Fibroblast of villous mesenchyme (primary cell): Measurements from ENCODE around the gene CREB5. TPM values are rescaled to one million over a fixed set of nuclear protein-coding genes. Genes with fewer than 3 reads are reported as not detected.

ENCODE experiments used
- DNase-seq: peaks from one replicate; pipeline ENCODE4 v3.0.0-alpha.2; 2010; ENCODE audit warnings: low read depth
- H3K4me3 ChIP-seq: 2 replicates; pipeline ENCODE4 v1.5.1; 2011; ENCODE audit warnings: low read depth, mild to moderate bottlenecking, low read length
- CTCF ChIP-seq: IDR thresholded peaks from 2 replicates; pipeline ENCODE4 v1.5.1; 2012; ENCODE audit warnings: low read depth, mild to moderate bottlenecking, low read length; ENCODE audit not compliant: insufficient read depth
- total RNA-seq: library from RNA; depleted of rRNA; stranded (reverse); fragments of >200 nt; gene quantifications from 2 replicates; pipeline ENCODE4 v1.2.3, GENCODE V29; 2012

CREB5 gene
- total RNA-seq, 1 donor, result 6.0 TPM

- TF ChIP-seq CTCF, result no peak
- no peak overlapping the region for H3K4me3 ChIP-seq
- DNase-seq, result no peak
These were observed 104.3 kb downstream of the CREB5 start for GRCh38 chr7:28516390-28517172.

DNA sequence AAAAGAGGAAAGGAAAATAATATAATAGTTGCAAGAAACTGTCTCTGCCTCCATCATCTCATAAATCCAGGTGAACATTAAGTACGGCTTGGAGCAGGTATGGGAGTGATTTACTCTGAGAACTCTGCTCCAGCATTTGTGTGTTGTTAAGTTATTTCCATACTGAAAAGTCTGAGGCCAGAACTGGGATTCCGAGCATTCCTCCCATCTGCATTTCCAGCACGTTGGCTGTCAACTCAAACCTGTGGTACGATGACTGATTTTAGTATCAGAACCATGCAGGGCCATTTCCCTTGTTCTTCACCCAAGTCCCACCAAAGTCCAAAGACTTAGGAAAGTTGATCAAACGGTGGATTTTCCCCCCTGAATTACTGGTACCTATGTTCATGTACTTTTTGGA lies 104.9 kb downstream of the CREB5 start:
- no peak for DNase-seq
- no peak overlapping the region for H3K4me3 ChIP-seq
- TF ChIP-seq CTCF, result no peak

- DNase-seq, result no peak
- TF ChIP-seq CTCF, result no peak
- H3K4me3 ChIP-seq, result no peak overlapping the region
These were observed 105.3 kb downstream of the CREB5 start for GRCh38 chr7:28517606-28518005.

DNA sequence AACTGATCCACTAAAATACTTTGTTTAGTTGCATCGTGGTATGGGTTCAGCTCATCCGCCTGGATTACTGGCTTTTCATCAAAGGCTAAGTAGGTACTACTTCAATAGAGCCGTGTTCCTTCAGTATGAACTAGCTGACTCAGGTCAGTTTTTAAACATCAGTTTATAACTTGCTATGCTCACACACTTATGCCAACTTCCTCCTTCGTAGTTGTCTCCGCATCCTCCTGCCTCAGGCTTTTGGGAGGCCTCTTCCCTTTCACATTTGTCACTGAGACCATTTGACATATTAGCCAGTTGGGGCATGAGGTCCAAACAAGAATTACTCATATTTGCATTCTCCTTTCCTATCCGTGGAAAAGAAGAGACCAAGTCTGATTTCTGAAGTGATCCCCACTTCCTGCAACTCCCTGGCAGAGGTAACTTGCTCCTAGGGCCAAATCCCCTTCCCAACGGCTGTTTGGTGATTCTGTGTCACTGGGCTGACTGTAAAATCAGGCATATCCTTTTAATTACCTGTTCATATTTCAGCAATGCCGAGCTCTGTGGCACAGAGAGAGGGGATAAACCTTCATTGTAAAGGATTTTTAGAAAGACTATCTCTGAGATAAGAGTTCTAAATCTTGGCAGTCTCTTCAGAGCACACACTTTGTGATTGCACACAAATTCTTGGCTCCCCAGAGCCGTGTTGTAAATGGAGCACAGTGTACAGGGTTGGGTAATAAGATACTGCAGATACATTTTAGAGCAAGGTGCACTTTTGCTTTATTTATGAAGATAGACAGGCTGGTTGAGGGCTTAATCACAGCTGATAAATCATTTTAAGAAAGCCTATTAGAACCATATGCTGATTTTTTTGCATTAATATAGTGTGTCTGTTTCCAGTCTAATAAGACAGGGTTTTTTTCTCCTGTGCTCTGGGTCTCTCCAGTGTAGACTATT lies 108.0 kb downstream of the CREB5 start:
- no peak for TF ChIP-seq CTCF
- no peak overlapping the region for H3K4me3 ChIP-seq
- DNase-seq, result no peak

DNA sequence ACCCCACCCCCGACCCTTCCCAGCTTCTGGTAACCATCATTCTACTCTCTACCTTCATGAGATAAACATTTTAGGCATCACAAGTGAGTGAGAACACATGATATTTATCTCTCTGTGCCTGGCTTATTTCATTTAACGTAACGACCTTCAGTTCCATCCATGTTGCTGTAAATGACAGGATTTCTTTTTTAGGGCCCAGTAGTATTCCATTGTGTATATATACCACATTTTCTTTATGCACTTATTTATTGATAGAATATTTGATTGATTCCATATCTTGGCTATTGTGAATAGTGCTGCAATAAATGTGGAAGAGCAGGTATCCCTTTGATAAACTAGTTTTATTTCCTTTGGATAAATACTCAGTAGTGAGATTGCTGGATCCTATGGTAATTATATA lies 112.7 kb downstream of the CREB5 start:
- DNase-seq, result no peak
- H3K4me3 ChIP-seq, result no peak overlapping the region
- TF ChIP-seq CTCF, result no peak

GRCh38 chr7:28528899-28529298 lies 116.6 kb downstream of the CREB5 start:
- no peak overlapping the region for H3K4me3 ChIP-seq
- TF ChIP-seq CTCF, result no peak
- DNase-seq, result peak; percentile 42
